NCI-H128 (cell line): ENCODE data around the gene EOLA2.
"Not testable (repeated sequence)": the region's sequence is repeated elsewhere in the genome, so short reads cannot be mapped to it uniquely, and the experiment has no call there.

Source experiments
- DNase-seq: peaks from one replicate; lab custom pipeline; 2025; ENCODE audit not compliant: unreplicated experiment; lab: John Stamatoyannopoulos, UW

EOLA2 gene

DNA sequence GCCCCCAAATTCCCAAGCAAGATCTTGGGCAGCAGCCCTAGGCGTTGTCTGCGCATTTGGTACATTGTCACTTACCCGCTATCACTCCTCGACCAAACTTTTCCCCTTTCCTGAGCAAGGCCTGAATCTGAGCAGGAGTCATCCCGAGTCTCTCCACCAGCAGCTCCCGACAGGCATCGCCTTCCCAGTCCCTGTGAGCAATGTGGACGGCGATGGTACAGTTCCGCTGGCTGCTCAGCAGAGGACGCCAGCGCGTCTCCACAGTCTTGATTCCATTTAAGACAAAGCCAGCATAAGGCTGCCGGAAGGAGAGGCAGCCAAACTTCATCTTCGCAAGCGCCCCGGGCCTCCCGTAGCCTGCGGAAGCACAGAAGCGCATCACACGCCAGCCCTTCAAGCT, 4.7 kb downstream of the EOLA2 start:
- not testable (repeated sequence) for DNase-seq

DNA sequence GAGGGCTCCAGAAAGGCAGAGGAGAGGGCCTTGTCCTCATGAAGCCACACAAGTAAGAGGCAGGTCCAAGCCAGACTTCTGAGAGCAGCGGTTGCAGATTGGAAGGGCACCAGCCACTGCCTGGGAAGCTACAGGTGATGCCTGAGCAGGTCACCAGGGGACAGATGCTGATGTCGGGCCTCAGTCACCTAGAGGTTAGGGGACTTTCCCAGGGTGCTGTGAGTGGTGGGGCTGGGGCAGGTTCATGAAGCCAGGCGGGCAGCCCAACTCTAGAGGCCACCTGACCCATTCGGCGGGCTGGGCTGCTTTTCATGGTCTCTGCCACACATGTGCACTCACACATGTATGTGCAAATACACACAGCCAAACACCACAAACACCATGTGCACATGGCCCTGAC, 5.3 kb downstream of the EOLA2 start:
- DNase-seq, result not testable (repeated sequence)

DNA sequence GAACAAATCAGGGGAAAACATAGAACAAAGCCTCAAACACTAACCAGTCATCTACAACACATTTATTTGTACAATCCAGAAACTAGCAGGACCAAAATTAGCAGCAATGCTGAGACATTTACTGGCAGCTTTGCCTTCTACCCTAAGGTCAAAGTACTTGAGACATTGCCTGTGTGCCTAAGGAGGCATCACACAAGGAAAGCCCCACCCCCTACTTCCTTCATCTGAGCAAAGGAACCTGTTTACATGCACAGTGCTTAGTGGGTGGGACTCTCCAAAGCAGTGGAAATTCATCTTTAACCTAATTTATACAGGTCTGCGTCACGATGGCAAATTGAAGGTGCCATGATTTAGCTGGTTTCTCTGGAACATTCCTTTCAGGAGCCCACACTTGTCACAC, 6.1 kb downstream of the EOLA2 start:
- DNase-seq, result not testable (repeated sequence)

DNA sequence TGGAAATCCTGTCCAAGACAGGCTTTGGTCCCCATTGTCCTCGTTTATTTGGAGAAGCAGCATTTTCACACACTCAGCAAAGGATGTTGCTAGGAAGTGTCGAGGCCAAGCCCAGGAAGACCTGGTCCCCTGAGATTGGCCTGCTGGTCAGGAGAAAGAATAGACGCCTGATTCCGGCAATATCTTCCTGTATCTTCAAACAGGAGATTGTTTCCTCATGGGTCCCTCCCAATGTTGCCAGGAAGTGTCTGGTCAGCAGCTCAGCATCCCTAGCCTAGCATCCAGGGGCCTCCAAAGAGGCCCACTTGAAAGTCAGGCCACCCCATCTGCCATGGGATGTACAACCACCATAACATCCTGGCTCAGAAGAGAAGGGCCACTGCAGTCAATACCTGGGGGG, 6.9 kb downstream of the EOLA2 start:
- not testable (repeated sequence) for DNase-seq

DNA sequence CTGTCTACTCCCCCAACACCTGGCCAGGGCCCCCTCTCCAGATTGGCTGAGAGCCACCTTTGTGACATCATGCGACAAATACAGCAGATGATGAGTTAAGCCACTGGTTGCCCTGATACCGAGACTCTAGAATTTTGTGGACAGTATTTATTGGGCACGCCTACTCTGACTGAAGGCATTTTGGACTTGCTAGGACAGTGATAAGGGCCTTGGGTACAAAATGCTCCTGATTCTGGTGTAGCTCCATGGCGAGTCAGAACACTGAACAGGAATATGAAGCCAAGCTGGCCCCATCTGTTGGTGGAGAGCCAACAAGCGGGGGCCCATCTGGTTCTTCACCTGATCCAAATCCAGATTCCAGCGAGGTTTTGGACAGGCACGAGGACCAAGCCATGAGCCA, 8.9 kb downstream of the EOLA2 start, which contains the start of gene HSFX4:
Gene HSFX4, plus strand, starts transcription at position 174 of the 400 bp plus-strand sequence. Its CDS starts 72 bp downstream, at position 246.
- not testable (repeated sequence) for DNase-seq

DNA sequence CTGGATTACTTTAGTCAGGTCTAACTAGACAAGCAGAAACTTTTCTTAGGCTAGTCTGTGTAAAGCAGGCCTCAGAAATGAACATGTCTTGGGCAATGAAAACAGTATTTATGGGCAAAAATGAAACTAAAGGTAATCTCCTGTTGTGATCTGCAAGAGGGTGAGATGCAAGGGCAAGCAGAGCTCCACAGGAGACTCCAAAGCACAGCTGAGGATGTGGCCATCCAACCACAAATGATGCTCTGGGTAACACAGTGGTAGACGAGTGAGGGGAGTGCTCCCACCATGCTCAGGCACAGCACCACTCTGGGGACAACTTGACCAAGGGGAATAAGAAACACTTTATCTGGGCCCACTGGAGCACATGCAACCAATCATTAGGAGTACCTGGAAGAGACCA, 9.7 kb downstream of the EOLA2 start:
- DNase-seq, result not testable (repeated sequence)

DNA sequence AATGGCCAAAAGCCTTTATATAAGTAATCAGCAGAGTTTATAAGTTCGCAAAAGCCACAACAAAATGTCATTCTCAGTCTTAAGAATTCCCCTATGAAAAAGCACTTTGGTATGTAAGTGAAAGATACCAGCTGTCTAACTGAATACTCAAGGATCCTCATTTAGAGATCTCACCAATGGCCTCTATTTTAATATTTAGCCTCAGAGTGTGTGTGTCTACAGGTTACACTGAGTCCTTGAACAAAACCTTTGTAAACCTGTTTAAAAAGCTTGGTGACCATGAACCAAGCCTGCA, 10.4 kb downstream of the EOLA2 start:
- not testable (repeated sequence) for DNase-seq

DNA sequence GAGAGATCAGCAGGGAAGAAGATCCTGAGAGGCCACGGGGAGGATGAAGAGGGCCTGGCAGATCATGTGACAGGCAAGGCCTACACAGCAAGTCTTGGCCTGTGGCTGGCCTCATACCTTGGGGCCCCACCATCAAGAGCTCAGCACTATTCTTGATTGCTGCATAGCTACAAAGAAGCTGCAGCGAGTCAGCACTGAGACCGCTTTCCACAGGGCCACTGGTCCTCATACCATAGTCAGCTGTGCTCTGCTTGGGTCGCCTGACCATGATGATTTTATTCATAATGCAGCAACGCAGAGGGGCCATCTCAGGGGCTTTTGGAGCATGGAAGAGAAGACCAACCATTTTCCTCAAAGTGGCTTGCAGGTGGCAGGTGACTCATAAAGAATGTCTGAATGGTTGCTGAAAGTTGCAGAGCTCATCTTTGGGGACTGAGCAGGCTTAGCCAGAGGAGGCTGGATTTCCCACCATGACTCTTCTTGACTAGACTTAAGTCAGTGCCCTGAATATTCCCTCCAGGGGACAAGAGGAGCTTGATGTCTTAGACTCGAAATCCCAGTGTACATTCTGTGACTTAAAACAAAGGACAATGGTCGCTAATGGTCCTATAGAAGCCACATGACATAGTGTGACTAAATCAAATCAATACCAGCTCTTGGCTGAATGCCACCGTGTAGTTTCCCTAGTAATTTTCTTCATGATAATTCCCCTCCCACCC, 10.9 kb downstream of the EOLA2 start:
- DNase-seq, result not testable (repeated sequence)

DNA sequence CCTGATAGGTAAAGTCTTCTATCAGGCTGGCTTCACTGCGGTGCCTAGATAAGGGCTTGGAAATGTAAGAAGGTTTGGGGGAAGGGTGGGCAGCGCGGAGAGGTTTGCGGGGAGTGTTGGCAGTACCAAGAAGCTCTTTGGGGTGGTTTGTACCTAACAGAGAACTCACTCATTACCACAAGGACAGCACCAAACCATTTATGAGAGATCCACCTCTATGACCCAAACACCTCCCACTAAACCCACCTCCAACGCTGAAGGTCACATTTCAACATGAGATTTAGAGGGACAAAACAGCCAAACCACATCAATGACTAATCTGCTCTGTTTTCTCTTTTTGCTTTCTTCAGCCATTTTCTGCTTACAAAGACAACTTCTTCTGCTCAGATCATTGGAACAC, 13.9 kb downstream of the EOLA2 start:
- DNase-seq, result not testable (repeated sequence)

DNA sequence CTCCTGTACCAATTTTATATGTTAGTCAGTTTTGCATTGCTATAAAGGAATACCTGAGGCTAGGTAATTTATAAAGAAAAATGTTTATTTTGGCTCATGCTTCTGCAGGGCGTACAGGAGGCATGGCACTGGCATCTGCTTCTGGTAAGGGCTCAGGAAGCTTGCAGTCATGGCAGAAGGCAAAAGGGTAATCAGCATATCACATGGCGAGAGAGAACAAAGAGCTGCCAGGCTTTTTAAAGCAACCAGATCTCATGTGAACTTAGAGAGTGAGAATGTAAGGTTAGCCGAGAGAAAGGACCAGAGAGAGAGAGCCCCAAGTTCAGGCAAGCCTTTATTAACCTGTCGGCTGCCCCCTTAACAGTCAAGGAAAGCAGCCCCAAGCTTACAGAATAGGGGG, 14.5 kb downstream of the EOLA2 start:
- not testable (repeated sequence) for DNase-seq

DNA sequence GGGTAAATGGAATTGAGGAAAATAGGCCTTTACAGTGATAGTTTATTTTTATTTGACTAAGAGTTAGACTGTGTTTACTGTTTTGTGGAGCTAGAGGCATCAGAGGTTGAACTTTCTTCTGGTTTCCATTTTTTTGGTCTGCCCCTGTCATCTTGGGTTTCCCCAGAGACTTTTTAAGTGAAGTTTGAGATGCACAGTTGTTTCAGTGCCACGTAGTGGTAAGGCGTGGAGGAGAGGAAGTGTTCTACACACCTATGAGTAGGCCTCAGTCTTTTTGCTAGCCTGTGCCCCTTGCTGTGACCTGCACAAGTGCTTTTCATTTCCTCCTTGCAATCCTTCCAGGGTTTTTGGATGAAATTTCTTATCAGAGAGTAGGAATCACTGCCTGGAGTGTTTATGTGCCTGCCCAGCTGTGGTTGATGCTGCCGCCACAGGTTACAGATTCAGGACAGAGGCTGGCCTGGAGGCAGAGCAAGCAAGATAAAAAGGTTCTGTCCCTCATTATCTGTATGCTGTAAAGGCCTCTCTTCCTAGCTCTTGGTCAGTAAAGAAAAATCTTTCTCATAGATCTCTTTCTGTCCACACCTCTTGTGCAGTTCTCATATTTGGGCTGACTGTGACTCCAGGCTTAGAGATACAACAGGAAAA, 21.4 kb downstream of the EOLA2 start:
- no peak for DNase-seq

DNA sequence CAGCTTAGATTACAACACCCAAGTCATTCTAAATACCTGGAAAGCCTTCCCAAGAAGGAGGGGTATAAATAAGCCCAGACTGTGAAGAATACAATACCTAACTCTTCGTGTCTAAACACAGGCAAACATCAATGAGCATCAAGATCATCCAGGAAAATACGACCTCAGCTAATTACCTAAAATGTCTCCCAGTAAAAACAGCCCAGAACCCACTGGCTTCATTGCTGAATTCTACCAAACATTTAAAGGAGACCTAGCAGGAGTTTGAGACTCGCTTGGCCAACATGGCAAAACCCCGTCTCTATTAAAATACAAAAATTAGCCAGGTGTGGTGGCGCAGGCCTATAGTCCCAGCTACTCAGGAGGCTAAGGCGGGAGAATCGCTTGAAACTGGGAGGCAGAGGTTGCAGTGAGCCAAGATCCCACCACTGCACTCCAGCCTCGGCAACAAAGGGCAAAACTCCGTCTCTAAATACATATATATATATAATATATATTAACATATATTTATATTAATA, 28.1 kb downstream of the EOLA2 start:
- DNase-seq, result no peak

DNA sequence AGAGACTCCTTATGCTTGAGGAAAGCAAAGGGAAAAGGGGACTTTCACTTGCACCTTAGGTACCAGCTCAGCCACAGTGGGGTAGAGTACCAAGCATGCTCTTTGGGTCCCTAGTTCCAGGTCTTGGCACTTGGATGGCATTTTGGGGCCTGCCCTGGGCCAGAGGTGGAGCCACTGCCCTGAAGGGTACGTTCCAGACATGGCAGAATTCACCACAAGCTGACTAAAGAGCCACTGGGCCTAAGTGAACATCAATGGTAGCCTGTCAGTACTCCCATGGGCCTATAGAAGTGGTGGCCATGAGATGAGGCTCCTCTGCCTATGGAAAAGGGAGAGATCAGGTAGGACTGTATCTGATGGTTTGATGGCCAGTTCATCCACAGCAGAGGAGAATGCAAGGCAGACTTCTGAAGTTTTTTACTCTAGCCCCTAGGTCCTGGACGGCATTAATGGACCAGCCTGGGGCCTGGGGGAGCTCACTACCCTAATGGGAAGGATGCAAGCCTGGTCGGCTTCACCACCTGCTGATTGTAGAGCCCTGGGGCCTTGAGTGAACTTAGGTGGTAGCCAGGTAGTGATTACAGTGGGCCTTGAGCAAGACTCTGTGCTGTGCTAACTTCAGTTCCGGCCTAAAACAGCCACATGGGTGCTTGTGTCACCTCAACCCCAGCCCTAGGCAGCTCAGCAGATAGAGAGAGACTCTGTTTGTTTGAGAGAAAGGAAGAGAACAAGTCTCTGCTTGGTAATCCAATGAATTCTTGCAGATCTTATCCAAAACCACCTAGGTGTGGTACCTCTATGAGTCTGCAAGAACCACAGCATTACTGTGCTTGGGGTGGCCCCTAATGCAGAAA, 28.7 kb downstream of the EOLA2 start:
- DNase-seq, result no peak

DNA sequence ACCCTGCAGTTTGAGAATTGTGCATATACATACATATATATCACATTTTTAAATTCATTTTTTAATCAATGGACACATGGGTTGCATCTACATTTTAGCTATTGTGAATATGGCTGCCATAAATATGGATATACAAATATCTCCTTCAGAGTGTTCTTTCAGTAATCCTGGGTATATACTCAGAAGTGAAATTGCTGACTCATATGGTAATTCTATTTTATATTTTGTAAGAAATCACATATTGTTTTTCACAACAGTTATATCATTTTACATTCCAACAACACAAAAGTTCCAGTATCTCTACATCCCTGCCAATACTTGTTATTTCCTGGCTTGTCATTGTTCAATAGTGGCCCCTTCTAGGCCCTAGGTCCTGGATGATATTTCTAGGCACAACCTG, 29.6 kb downstream of the EOLA2 start:
- DNase-seq, result no peak

DNA sequence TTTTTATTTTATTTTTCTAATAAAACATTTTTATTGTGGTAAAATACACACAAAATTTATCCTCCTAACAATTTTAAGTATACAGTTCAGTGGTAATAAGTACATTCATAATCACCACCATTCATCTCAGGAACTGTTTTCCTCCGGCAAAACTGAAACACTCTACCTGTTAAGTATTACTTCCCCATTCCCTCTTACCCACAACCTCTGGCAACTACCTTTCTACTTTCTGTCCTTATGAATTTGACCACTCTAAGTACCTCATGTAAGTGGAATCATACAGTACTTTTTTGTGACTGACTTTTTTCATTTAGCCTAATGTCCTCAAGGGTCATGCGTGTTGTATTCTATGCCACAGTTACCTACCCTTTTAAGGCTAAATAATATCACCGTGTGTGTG, 30.0 kb downstream of the EOLA2 start:
- DNase-seq, result no peak

DNA sequence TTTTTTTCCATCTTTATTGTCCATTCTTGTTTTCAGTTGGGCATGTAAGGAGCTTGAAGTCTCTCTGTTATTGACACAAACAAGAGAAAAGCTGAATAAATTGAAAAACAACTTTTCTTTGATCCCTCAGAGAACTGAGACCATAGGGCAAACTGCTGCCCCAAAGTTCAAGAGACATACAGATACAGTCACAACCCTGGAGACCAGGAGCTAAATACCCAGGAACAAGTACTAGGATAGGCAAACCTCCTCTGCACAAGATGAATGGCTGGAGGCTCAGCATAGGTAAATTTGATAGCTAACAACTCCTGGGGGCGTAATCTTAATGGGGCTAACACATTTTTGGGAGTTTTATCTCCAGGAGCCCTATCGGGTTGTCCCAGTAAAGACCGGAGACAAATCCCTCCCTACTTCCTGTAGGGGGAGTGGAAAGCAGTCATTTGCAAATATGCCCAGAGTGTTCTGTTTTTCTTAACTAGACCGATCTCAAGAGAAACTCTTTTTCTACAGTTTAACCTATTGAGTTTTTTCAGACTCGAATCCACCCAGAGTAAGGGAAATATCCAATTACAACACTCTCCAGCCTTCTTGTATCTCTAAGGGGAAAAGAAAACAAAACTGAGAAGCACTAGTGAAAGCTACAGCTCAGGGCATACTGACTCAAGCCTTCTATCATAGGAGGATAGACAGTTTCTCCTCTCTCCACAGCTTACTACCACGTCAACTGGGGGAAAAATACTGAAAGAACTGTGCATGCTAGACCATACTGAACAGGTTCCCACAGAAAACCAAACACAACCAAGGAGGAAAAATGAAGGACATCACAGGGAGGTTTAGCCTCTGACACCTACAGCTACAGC, 34.2 kb downstream of the EOLA2 start:
- DNase-seq, result no peak

DNA sequence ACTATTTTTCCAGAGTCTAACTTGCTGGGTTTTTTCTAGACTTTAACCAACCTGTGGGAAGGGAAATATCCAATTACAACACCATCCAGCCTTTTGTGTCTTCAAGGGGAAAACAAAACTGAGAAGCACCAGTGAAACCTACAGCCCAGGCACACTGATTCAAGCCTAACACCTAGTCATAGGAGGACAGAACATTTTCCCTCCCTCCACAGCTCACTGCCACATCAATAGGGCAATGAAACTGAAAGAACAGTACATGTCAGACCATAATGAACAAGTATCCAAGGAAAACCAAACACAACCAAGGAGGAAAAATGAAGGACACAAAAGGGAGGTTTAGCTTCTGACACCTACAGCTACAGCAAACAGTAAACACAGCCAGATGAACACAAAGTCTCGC, 39.7 kb downstream of the EOLA2 start:
- no peak for DNase-seq

DNA sequence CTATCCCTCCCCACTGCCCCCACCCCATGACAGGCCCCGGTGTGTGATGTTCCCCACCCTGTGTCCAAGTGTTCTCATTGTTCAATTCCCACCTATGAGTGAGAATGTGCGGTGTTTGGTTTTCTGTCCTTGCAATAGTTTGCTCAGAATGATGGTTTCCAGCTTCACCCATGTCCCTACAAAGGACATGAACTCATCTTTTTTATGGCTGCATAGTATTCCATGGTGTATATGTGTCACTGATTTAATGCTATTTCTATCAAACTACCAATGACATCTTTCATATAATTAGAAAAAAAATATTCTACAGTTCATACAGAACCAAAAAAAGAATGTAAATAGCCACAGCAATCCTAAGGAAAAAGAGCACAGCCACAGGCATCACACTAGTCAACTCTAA, 47.5 kb downstream of the EOLA2 start:
- DNase-seq, result not testable (repeated sequence)
